Suprapubic skin (tissue), 3 donors: ENCODE data around the gene MAD1L1.

Source experiments
- POLR2A ChIP-seq, 2 donors: fragments of 450-650 bp; IDR thresholded peaks; one replicate each; pipeline ENCODE4 v1.6.1; 2017; ENCODE audit warnings: antibody characterized with exemption in 2 of 2, mild to moderate bottlenecking in 2 of 2, moderate library complexity in 2 of 2
- TF ChIP-seq, protein P1 (sequence below), 2 donors: fragments of 200-600 bp in 1 of 2; fragments of 450-650 bp in 1 of 2; sonication (generic) in 1 of 2; IDR thresholded peaks; one replicate each; pipeline ENCODE4 v1.5.1; 2016 to 2019; ENCODE audit warnings: antibody characterized with exemption in 2 of 2, mild to moderate bottlenecking in 1 of 2, moderate library complexity in 1 of 2

DNA sequence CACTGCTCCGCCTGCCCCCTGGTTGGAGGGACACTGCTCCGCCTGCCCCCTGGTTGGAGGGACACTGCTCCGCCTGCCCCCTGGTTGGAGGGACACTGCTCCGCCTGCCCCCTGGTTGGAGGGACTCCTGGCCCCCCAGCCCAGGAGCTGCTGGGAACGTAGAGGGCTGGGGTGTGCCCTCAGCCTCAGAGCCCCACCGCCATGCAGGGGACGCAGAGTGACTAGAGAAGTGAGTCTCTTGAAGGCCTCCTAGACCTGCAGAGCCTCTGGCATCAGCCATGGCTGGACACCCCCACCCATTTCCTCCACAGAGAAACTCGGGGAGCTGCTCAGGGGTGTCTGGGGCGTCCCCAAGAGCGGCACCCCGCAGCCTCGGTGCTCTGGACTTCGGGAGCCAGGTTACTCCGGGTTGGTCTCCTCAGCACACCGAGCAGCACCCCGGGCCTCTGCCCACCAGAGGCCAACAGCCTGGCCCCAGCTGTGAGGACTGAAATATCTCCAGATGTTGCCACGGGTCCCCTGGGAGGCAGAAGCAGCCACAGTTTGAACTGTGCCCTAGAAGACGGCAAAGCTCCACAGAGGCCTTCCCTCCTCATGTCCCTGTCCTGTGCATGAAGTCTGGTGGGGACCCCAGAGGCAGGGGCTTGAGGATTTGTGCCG is 370.8 kb downstream of the MAD1L1 start:
- no peak for TF ChIP-seq POLR2A (IDR thresholded peaks at IDR 0.05)
- TF ChIP-seq, protein P1, sequence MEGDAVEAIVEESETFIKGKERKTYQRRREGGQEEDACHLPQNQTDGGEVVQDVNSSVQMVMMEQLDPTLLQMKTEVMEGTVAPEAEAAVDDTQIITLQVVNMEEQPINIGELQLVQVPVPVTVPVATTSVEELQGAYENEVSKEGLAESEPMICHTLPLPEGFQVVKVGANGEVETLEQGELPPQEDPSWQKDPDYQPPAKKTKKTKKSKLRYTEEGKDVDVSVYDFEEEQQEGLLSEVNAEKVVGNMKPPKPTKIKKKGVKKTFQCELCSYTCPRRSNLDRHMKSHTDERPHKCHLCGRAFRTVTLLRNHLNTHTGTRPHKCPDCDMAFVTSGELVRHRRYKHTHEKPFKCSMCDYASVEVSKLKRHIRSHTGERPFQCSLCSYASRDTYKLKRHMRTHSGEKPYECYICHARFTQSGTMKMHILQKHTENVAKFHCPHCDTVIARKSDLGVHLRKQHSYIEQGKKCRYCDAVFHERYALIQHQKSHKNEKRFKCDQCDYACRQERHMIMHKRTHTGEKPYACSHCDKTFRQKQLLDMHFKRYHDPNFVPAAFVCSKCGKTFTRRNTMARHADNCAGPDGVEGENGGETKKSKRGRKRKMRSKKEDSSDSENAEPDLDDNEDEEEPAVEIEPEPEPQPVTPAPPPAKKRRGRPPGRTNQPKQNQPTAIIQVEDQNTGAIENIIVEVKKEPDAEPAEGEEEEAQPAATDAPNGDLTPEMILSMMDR (IDR thresholded peaks at IDR 0.05), result no peak
